Esophagus squamous epithelium (tissue), 4 donors: ENCODE measurements around the gene ANTXR1.

Source experiments
- POLR2A ChIP-seq, 4 donors: fragments of 450-650 bp; IDR thresholded peaks; one replicate each; pipeline ENCODE4 v1.6.1; 2017; ENCODE audit warnings: antibody characterized with exemption in 4 of 4, mild to moderate bottlenecking in 4 of 4, moderate library complexity in 3 of 4
- TF ChIP-seq, protein P1 (sequence below), 6 experiments: fragments of 450-650 bp in 4 of 6; fragments of 200-600 bp in 2 of 6; sonication (generic) in 2 of 6; IDR thresholded peaks; one replicate each; pipeline ENCODE4 v1.5.1; 2016 to 2019; ENCODE audit warnings: antibody characterized with exemption in 6 of 6, mild to moderate bottlenecking in 4 of 6, moderate library complexity in 4 of 6

GRCh38 chr2:69171897-69172525 is 159.0 kb downstream of the ANTXR1 start:
- TF ChIP-seq, protein P1, sequence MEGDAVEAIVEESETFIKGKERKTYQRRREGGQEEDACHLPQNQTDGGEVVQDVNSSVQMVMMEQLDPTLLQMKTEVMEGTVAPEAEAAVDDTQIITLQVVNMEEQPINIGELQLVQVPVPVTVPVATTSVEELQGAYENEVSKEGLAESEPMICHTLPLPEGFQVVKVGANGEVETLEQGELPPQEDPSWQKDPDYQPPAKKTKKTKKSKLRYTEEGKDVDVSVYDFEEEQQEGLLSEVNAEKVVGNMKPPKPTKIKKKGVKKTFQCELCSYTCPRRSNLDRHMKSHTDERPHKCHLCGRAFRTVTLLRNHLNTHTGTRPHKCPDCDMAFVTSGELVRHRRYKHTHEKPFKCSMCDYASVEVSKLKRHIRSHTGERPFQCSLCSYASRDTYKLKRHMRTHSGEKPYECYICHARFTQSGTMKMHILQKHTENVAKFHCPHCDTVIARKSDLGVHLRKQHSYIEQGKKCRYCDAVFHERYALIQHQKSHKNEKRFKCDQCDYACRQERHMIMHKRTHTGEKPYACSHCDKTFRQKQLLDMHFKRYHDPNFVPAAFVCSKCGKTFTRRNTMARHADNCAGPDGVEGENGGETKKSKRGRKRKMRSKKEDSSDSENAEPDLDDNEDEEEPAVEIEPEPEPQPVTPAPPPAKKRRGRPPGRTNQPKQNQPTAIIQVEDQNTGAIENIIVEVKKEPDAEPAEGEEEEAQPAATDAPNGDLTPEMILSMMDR (IDR thresholded peaks at IDR 0.05) = no peak
- no peak for TF ChIP-seq POLR2A (IDR thresholded peaks at IDR 0.05)
